K562 (cell line): Measurements from ENCODE around the gene SLC43A1. TPM values are rescaled to one million over a fixed set of nuclear protein-coding genes. Genes with fewer than 3 reads are reported as not detected.

Experiments
- ATAC-seq: fragments of 200-7000 bp; cut with Tn5 transposase; 3 replicates; pipeline ENCODE4 v1.9.1; 2020; ENCODE audit warnings: moderate library complexity
- BruUV-seq: library from RNA; stranded (reverse); fragments of 400-500 nt; replicated peaks from 2 replicates; lab custom pipeline; 2021; lab: Mats Ljungman, UMichigan
- CTCF ChIA-PET: fragments of 300-600 bp; formaldehyde crosslinking; extraction: SDS; loops from one replicate; lab custom pipeline; 2021; ENCODE audit warnings: low intra/inter-chr PET ratio; lab: Yijun Ruan, JAX
- POLR2A ChIA-PET: fragments of 300-600, 350-650 bp; sonication (Branson Sonifier 250); formaldehyde crosslinking; extraction: SDS; loops from one replicate; lab custom pipeline; 2021; ENCODE audit warnings: antibody characterized with exemption, inconsistent platforms; lab: Yijun Ruan, JAX
- DNase-seq, 4 experiments: peaks; one replicate each; pipeline versions ENCODE4 v3.0.0 to v3.0.0-alpha.2; 2011 to 2018; ENCODE audit warnings: low spot score in 3 of 4, mixed read lengths in 3 of 4; ENCODE audit errors: extremely low read depth in 1 of 4
- FAIRE-seq: peaks from 2 replicates; lab custom pipeline; 2011; peaks lifted over from hg19 to GRCh38; lab: Jason Lieb, UNC
- H2AFZ ChIP-seq: 2 replicates; pipeline ENCODE4 v1.6.0; 2011; ENCODE audit warnings: low read depth, low read length, control low read depth, inconsistent platforms
- H3K27ac ChIP-seq: fragments of 200-600 bp; 3 replicates; pipeline ENCODE4 v1.8.0; 2011; ENCODE audit warnings: low read depth, mild to moderate bottlenecking, control low read depth, inconsistent platforms, low read length, moderate library complexity, mixed read lengths; ENCODE audit errors: extremely low read depth
- H3K27me3 ChIP-seq, 2 experiments: fragments of 300-600 bp in 1 of 2; 2 replicates in 1 of 2; 3 replicates in 1 of 2; pipeline versions ENCODE4 v1.6.0 to v1.8.0; 2011; ENCODE audit warnings: inconsistent platforms in 2 of 2, low read length in 2 of 2, mild to moderate bottlenecking in 1 of 2, mixed read lengths in 1 of 2, moderate library complexity in 1 of 2; ENCODE audit not compliant: control insufficient read depth in 2 of 2, insufficient read depth in 2 of 2
- H3K36me3 ChIP-seq: fragments of 300-600 bp; 3 replicates; pipeline ENCODE4 v1.8.0; 2011; ENCODE audit warnings: mild to moderate bottlenecking, low read length, inconsistent platforms; ENCODE audit not compliant: control insufficient read depth, insufficient read depth
- H3K4me1 ChIP-seq, 2 experiments: fragments of 200-600 bp in 1 of 2; replicated peaks in 1 of 2; 2 replicates in 1 of 2; 3 replicates in 1 of 2; pipeline versions ENCODE4 v1.5.1 to v1.8.0; 2011; ENCODE audit warnings: inconsistent platforms in 2 of 2, low read length in 2 of 2, mild to moderate bottlenecking in 1 of 2, mixed read lengths in 1 of 2, moderate library complexity in 1 of 2; ENCODE audit not compliant: control insufficient read depth in 2 of 2, insufficient read depth in 2 of 2
- H3K4me2 ChIP-seq: 2 replicates; pipeline ENCODE4 v1.6.1; 2011; ENCODE audit warnings: low read length, control low read depth, inconsistent platforms, mixed read lengths; ENCODE audit not compliant: insufficient read depth
- H3K4me3 ChIP-seq: fragments of 200-600 bp; sonication (generic), shearing (Covaris generic); 2 replicates; pipeline ENCODE4 v1.5.1; 2016; ENCODE audit warnings: control low read depth, inconsistent platforms
- H3K79me2 ChIP-seq: fragments of 200-600 bp; 3 replicates; pipeline ENCODE4 v1.8.0; 2011; ENCODE audit warnings: low read length, inconsistent platforms; ENCODE audit not compliant: control insufficient read depth, insufficient read depth
- H3K9ac ChIP-seq, 2 experiments: 2 replicates each; pipeline versions ENCODE4 v1.6.0 to v1.6.1; 2011; ENCODE audit warnings: low read depth in 2 of 2, low read length in 2 of 2, control low read depth in 1 of 2, inconsistent platforms in 1 of 2, mild to moderate bottlenecking in 1 of 2, mixed read lengths in 1 of 2; ENCODE audit not compliant: insufficient read depth in 1 of 2
- H3K9me1 ChIP-seq: one replicate; pipeline ENCODE4 v1.6.0; 2011; ENCODE audit warnings: inconsistent platforms, mild to moderate bottlenecking, low read length, moderate library complexity; ENCODE audit not compliant: control insufficient read depth, insufficient read depth
- H3K9me3 ChIP-seq: replicated peaks from 2 replicates; pipeline ENCODE4 v1.5.1; 2011; ENCODE audit warnings: low read depth, low read length, inconsistent platforms; ENCODE audit not compliant: control insufficient read depth, insufficient read depth
- H4K20me1 ChIP-seq: replicated peaks from 2 replicates; pipeline ENCODE4 v1.6.1; 2011; ENCODE audit warnings: low read length, inconsistent platforms, mixed read lengths; ENCODE audit not compliant: control insufficient read depth, insufficient read depth
- KDM5B ChIP-seq: fragments of 200-600 bp; sonication (generic); IDR thresholded peaks from 2 replicates; pipeline ENCODE4 v1.6.1; 2012; ENCODE audit warnings: low read depth, mild to moderate bottlenecking, moderate library complexity, low read length, control low read depth, inconsistent platforms; ENCODE audit not compliant: insufficient replicate concordance
- MEF2D ChIP-seq: conservative IDR thresholded peaks from 2 replicates; pipeline ENCODE4 v1.6.1; 2016; ENCODE audit warnings: low read depth, missing genetic modification characterization, missing compliant biosample characterization
- POLR2G ChIP-seq: fragments of 200-400 bp; formaldehyde crosslinking; IDR thresholded peaks from 2 replicates; pipeline ENCODE4 v1.6.1; 2017; ENCODE audit warnings: low read depth, mild to moderate bottlenecking, antibody characterized with exemption, low read length, moderate library complexity
- RBFOX2 ChIP-seq: fragments of 200-400 bp; formaldehyde crosslinking; IDR thresholded peaks from 2 replicates; pipeline ENCODE4 v1.6.1; 2017; ENCODE audit warnings: low read depth, mild to moderate bottlenecking, low read length, moderate library complexity
- ZKSCAN1 ChIP-seq: fragments of 150-350 bp; IDR thresholded peaks from 2 replicates; pipeline ENCODE4 v1.6.1; 2016; ENCODE audit warnings: low read depth, low read length
- ZNF140 ChIP-seq: fragments of 250-450 bp; sonication (Bioruptor Pico); IDR thresholded peaks from 2 replicates; pipeline ENCODE4 v1.8.0; 2021; ENCODE audit warnings: moderate library complexity, mild to moderate bottlenecking, inconsistent platforms
- ZZZ3 ChIP-seq: fragments of 450-650 bp; IDR thresholded peaks from 2 replicates; pipeline ENCODE4 v1.6.1; 2016; ENCODE audit warnings: antibody characterized with exemption, mild to moderate bottlenecking, moderate library complexity
- WGBS: fragments of 100-300 bp; shearing (Covaris generic); methylation state at CpG from one replicate; pipeline ENCODE4 v1.1.6; 2016; ENCODE audit warnings: low coverage, mixed read lengths; ENCODE audit not compliant: insufficient coverage; ENCODE audit errors: missing lambda C conversion rate; 5-methylcytosine and 5-hydroxymethylcytosine counted together
- in situ Hi-C: fragments of 300-500 bp; cut with MboI; formaldehyde crosslinking; loops from 4 replicates; pipeline ENCODE4 v1.15.0; 2018; ENCODE audit warnings: inconsistent platforms, mixed read lengths
- intact Hi-C: fragments of 100-400 bp; cut with micrococcal nuclease; formaldehyde crosslinking; loops from 2 replicates; pipeline ENCODE4 v1.14.2; 2022
- polyA plus RNA-seq, 8 experiments: library from polyadenylated mRNA; depleted of rRNA in 4 of 8; stranded (reverse) in 5 of 8; unstranded in 3 of 8; fragments of >200 nt; fragmentation: Nextera tagmentation in 2 of 8; fragmentation: Illumina TruSeq in 1 of 8; extraction: Ambion mirVana in 2 of 8; extraction: Trizol in 1 of 8; gene quantifications; 2 replicates each; pipeline versions ENCODE4 v1.2.1 to v1.2.3, GENCODE V29; 2011 to 2014; ENCODE audit warnings: inconsistent platforms in 1 of 8, missing spikeins in 1 of 8
- total RNA-seq, 7 experiments: library from RNA; depleted of rRNA in 6 of 7; stranded (reverse); fragments of >200 nt in 6 of 7; fragmentation: Illumina TruSeq in 2 of 7; extraction: Trizol in 2 of 7; gene quantifications; 2 replicates each; pipeline versions ENCODE4 v1.2.1 to v1.2.3, GENCODE V29; 2011 to 2021; ENCODE audit warnings: low replicate concordance in 1 of 7

SLC43A1 gene
- total and polyA plus RNA-seq, 9 of the 15 experiments (the other 6 are each of a cell fraction or from before 2014, with no cell fraction given) = 2.6 to 41.8 (median 24.6) TPM

GRCh38 chr11:57487021-57487778, 28.3 kb downstream of the SLC43A1 start:
- no peak overlapping the region for H3K4me3 ChIP-seq
- BruUV-seq = no TSS peak
- no peak overlapping the region for H2AFZ ChIP-seq
- in situ Hi-C loops (no loop called here), intact Hi-C loops (no loop called here)
- peaks cover 80% of the 10 kb centered on the region for H3K36me3 ChIP-seq
- no peaks in the 10 kb centered on the region for H3K79me2 ChIP-seq
- ATAC-seq (no peak), DNase-seq (no peak), FAIRE-seq (no peak)
- peak overlapping the region in 1 of 2 experiments; percentile 4; a peak in 1 of 4 replicates for H3K9ac ChIP-seq
- POLR2A ChIA-PET = interaction anchor here (0.5 kb wide), 1 partner anchor 153 kb away, joined by 4 read pairs; no protein-coding TSS in a partner anchor
- H3K9me3 ChIP-seq = no peaks in the 10 kb centered on the region
- no peaks in the 10 kb centered on the region for H3K9me1 ChIP-seq
- TF ChIP-seq ZZZ3 (no peak), POLR2G (peak; percentile 54), MEF2D (no peak), KDM5B (no peak), RBFOX2 (0 out of 2 replicates have a peak, but pooled peaks have one; percentile 22), ZKSCAN1 (peak; percentile 76), ZNF140 (CRISPR knock-in tag) (no peak)
- no peak overlapping the region for H3K4me2 ChIP-seq
- H3K27ac ChIP-seq = no peak overlapping the region
- no peaks in the 10 kb centered on the region for H3K27me3 ChIP-seq
- CTCF ChIA-PET = no interaction called here
- H4K20me1 ChIP-seq = no peaks in the 10 kb centered on the region
- H3K4me1 ChIP-seq = peaks cover 0 to 8% of the 10 kb centered on the region in 2 experiments; a peak in 1 of 5 replicates
- 89% methylated on average over 15 of the region's 15 CpGs for WGBS
